HepG2 (cell line): ENCODE data around the gene NPC1. TPM values are rescaled to one million over a fixed set of nuclear protein-coding genes. Genes with fewer than 3 reads are reported as not detected.

Source experiments
- ATAC-seq: fragments of 200-7000 bp; cut with Tn5 transposase; 3 replicates; pipeline ENCODE4 v1.9.1; 2020; ENCODE audit warnings: mild to moderate bottlenecking, moderate library complexity
- BruUV-seq: library from RNA; stranded (reverse); fragments of 400-500 nt; replicated peaks from 2 replicates; lab custom pipeline; 2021; lab: Mats Ljungman, UMichigan
- CTCF ChIA-PET: fragments of 300-600 bp; formaldehyde crosslinking; extraction: SDS; loops from one replicate; lab custom pipeline; 2021; ENCODE audit warnings: low total read pairs, inconsistent platforms, low intra/inter-chr PET ratio; lab: Yijun Ruan, JAX
- POLR2A ChIA-PET: fragments of 350-600 bp; sonication (Branson Sonifier 250); formaldehyde crosslinking; loops from one replicate; lab custom pipeline; 2020; ENCODE audit warnings: antibody characterized with exemption, inconsistent platforms; lab: Yijun Ruan, JAX
- DNase-seq: peaks from one replicate; pipeline ENCODE4 v3.0.0-alpha.2; 2015; ENCODE audit warnings: low spot score
- FAIRE-seq: peaks from 3 replicates; lab custom pipeline; 2011; peaks lifted over from hg19 to GRCh38; lab: Jason Lieb, UNC
- H2AFZ ChIP-seq: one replicate; pipeline ENCODE4 v1.6.1; 2011; ENCODE audit warnings: low read length, inconsistent platforms
- H3K27ac ChIP-seq: fragments of 300-600 bp; 3 replicates; pipeline ENCODE4 v1.8.0; 2011; ENCODE audit warnings: mixed run types, mild to moderate bottlenecking, mixed read lengths, low read length, inconsistent platforms; ENCODE audit not compliant: insufficient read depth; ENCODE audit errors: extremely low read length
- H3K27me3 ChIP-seq, 2 experiments: fragments of 200-600 bp in 1 of 2; 2 replicates in 1 of 2; 3 replicates in 1 of 2; pipeline versions ENCODE4 v1.6.0 to v1.8.0; 2011; ENCODE audit warnings: low read length in 2 of 2, mild to moderate bottlenecking in 2 of 2, moderate library complexity in 2 of 2, inconsistent platforms in 1 of 2; ENCODE audit not compliant: insufficient read depth in 2 of 2, control insufficient read depth in 1 of 2
- H3K36me3 ChIP-seq, 2 experiments: fragments of 200-600 bp in 1 of 2; replicated peaks in 1 of 2; 2 replicates in 1 of 2; 3 replicates in 1 of 2; pipeline versions ENCODE4 v1.5.1 to v1.8.0; 2011; ENCODE audit warnings: low read length in 2 of 2, inconsistent platforms in 1 of 2; ENCODE audit not compliant: insufficient read depth in 2 of 2, control insufficient read depth in 1 of 2
- H3K4me1 ChIP-seq: 2 replicates; pipeline ENCODE4 v1.5.1; 2012; ENCODE audit warnings: low read length, inconsistent platforms; ENCODE audit not compliant: insufficient read depth
- H3K4me2 ChIP-seq: 2 replicates; pipeline ENCODE4 v1.6.0; 2011; ENCODE audit warnings: low read depth, low read length, inconsistent platforms
- H3K4me3 ChIP-seq, 3 experiments: fragments of 200-600 bp in 1 of 3; sonication (generic), shearing (Covaris generic) in 1 of 3; replicated peaks in 1 of 3; 2 replicates each; pipeline ENCODE4 v1.5.1; 2011 to 2016; ENCODE audit warnings: low read length in 3 of 3, inconsistent platforms in 2 of 3, low read depth in 2 of 3, mild to moderate bottlenecking in 2 of 3, control low read depth in 1 of 3, mixed read lengths in 1 of 3; ENCODE audit not compliant: insufficient read depth in 1 of 3
- H3K79me2 ChIP-seq: one replicate; pipeline ENCODE4 v1.6.1; 2011; ENCODE audit warnings: low read length, inconsistent platforms; ENCODE audit not compliant: insufficient read depth
- H3K9ac ChIP-seq: 2 replicates; pipeline ENCODE4 v1.6.0; 2011; ENCODE audit warnings: mild to moderate bottlenecking, low read depth, low read length, inconsistent platforms; ENCODE audit not compliant: insufficient read depth
- H3K9me3 ChIP-seq: 2 replicates; pipeline ENCODE4 v1.5.1; 2012; ENCODE audit warnings: mild to moderate bottlenecking, low read length
- H4K20me1 ChIP-seq: 2 replicates; pipeline ENCODE4 v1.6.0; 2011; ENCODE audit warnings: inconsistent platforms, mild to moderate bottlenecking, low read length, moderate library complexity; ENCODE audit not compliant: insufficient read depth
- ATF7 ChIP-seq, 2 experiments: fragments of 450-650 bp in 1 of 2; sonication (generic) in 1 of 2; formaldehyde crosslinking in 1 of 2; IDR thresholded peaks; 2 replicates each; pipeline versions ENCODE4 v1.4.0 to v1.6.1; 2016 to 2020; ENCODE audit warnings: antibody characterized with exemption in 1 of 2, mild to moderate bottlenecking in 1 of 2, missing genetic modification reagents in 1 of 2
- BCLAF1 ChIP-seq: fragments of 450-650 bp; IDR thresholded peaks from 2 replicates; pipeline ENCODE4 v1.6.1; 2017; ENCODE audit warnings: mild to moderate bottlenecking
- CCAR2 ChIP-seq: fragments of 200-400 bp; formaldehyde crosslinking; optimal IDR thresholded peaks from 2 replicates; pipeline ENCODE3; 2018; ENCODE audit warnings: low read depth, mild to moderate bottlenecking, low read length, moderate library complexity
- FOXK2 ChIP-seq: fragments of 450-650 bp; IDR thresholded peaks from 2 replicates; pipeline ENCODE4 v1.6.1; 2016
- KAT2B ChIP-seq: fragments of 150-350 bp; IDR thresholded peaks from 2 replicates; pipeline ENCODE4 v1.6.1; 2014; ENCODE audit warnings: low read depth, low read length, borderline replicate concordance
- POLR2AphosphoS5 ChIP-seq: IDR thresholded peaks from 2 replicates; pipeline ENCODE4 v1.6.1; 2012; ENCODE audit warnings: low read depth, low read length
- REST ChIP-seq, 2 experiments: IDR thresholded peaks; 2 replicates each; pipeline ENCODE4 v1.6.1; 2011 to 2012; ENCODE audit warnings: low read length in 2 of 2, borderline replicate concordance in 1 of 2, low read depth in 1 of 2, mild to moderate bottlenecking in 1 of 2, moderate library complexity in 1 of 2
- ZFYVE20 ChIP-seq: sonication (generic); formaldehyde crosslinking; IDR thresholded peaks from 2 replicates; pipeline ENCODE4 v1.8.0; 2023; ENCODE audit warnings: low read depth, mild to moderate bottlenecking, moderate library complexity, missing genetic modification reagents, borderline replicate concordance
- ZNF616 ChIP-seq: sonication (generic); formaldehyde crosslinking; IDR thresholded peaks from 2 replicates; pipeline ENCODE4 v1.5.0; 2020; ENCODE audit warnings: low read depth, mild to moderate bottlenecking, missing genetic modification reagents
- ZNF800 ChIP-seq: sonication (generic); formaldehyde crosslinking; IDR thresholded peaks from 2 replicates; pipeline ENCODE4 v1.4.0; 2020; ENCODE audit warnings: missing genetic modification reagents
- WGBS: methylation state at CpG from one replicate; pipeline ENCODE4 v1.1.6; 2017; ENCODE audit warnings: low lambda C conversion rate; 5-methylcytosine and 5-hydroxymethylcytosine counted together
- in situ Hi-C: cut with HindIII; loops from 2 replicates; pipeline ENCODE4 v1.10.0; 2017; ENCODE audit warnings: low pct_unique_long_range_greater_than_20kb; ENCODE audit not compliant: extremely low pct_ligation_motif_present
- intact Hi-C: fragments of 100-400 bp; cut with micrococcal nuclease; formaldehyde crosslinking; loops from one replicate; pipeline ENCODE4 v1.10.0; 2022; ENCODE audit not compliant: unreplicated experiment
- polyA plus RNA-seq, 8 experiments: library from polyadenylated mRNA; depleted of rRNA in 3 of 8; stranded (reverse) in 7 of 8; unstranded in 1 of 8; fragments of >200 nt; fragmentation: Illumina TruSeq in 4 of 8; extraction: Trizol in 4 of 8; gene quantifications; 2 replicates each; pipeline versions ENCODE4 v1.2.1 to v1.2.3, GENCODE V29; 2011 to 2016; ENCODE audit warnings: low read depth in 4 of 8, missing spikeins in 1 of 8, mixed read lengths in 1 of 8; ENCODE audit not compliant: insufficient read depth in 1 of 8
- total RNA-seq, 5 experiments: library from RNA; depleted of rRNA; stranded (reverse); fragments of >200 nt; fragmentation: Illumina TruSeq; extraction: Trizol; gene quantifications; 2 replicates each; pipeline ENCODE4 v1.2.3, GENCODE V29; 2016; ENCODE audit warnings: low read depth in 1 of 5

The NPC1 gene
- total and polyA plus RNA-seq, 2 of the 13 experiments (the other 11 are each of a cell fraction or from before 2014, with no cell fraction given): 46.5 to 114 TPM

- no peak overlapping the region for H3K9ac ChIP-seq
- no peak overlapping the region for H3K27ac ChIP-seq
- H2AFZ ChIP-seq: no peak overlapping the region
- H3K36me3 ChIP-seq: no peaks in the 10 kb centered on the region
- WGBS: 39% methylated on average over 11 of the region's 11 CpGs
- no peak overlapping the region for H3K4me2 ChIP-seq
- in situ Hi-C loops: no loop called here
- H3K27me3 ChIP-seq: no peaks in the 10 kb centered on the region; a peak in 1 of 5 replicates
- no peak for DNase-seq
- no peak for FAIRE-seq
- no peaks in the 10 kb centered on the region for H3K9me3 ChIP-seq
- H3K4me1 ChIP-seq: peaks cover 56% of the 10 kb centered on the region
- no peak for ATAC-seq
- no TSS peak for BruUV-seq
- no peak overlapping the region for H3K4me3 ChIP-seq
- TF ChIP-seq BCLAF1: no peak
- no peak for TF ChIP-seq ZNF616 (CRISPR knock-in tag)
- no peak for TF ChIP-seq FOXK2
- ChIA-PET POLR2A (no interaction called here), CTCF (no interaction called here)
- intact Hi-C loops: no loop called here
- H3K79me2 ChIP-seq: no peaks in the 10 kb centered on the region
- H4K20me1 ChIP-seq: no peaks in the 10 kb centered on the region
These were observed 45.4 kb upstream of the NPC1 start for GRCh38 chr18:23631746-23632145.

GRCh38 chr18:23631312-23631711, 45.0 kb upstream of the NPC1 start:
- H3K27me3 ChIP-seq: no peaks in the 10 kb centered on the region; a peak in 1 of 5 replicates
- DNase-seq (no peak), ATAC-seq (no peak), FAIRE-seq (no peak)
- no peak overlapping the region for H3K9ac ChIP-seq
- no TSS peak for BruUV-seq
- no peak overlapping the region for H3K27ac ChIP-seq
- no peak overlapping the region for H3K4me3 ChIP-seq
- H3K9me3 ChIP-seq: no peaks in the 10 kb centered on the region
- CTCF ChIA-PET: no interaction called here
- WGBS: 89% methylated on average over 5 of the region's 5 CpGs
- intact Hi-C loops: no loop called here
- H3K79me2 ChIP-seq: no peaks in the 10 kb centered on the region
- in situ Hi-C loops: no loop called here
- H3K36me3 ChIP-seq: no peaks in the 10 kb centered on the region
- POLR2A ChIA-PET: no interaction called here
- H2AFZ ChIP-seq: no peak overlapping the region
- peaks cover 54% of the 10 kb centered on the region for H3K4me1 ChIP-seq
- H4K20me1 ChIP-seq: no peaks in the 10 kb centered on the region
- H3K4me2 ChIP-seq: no peak overlapping the region
- TF ChIP-seq CCAR2: no peak
- no peak for TF ChIP-seq ZNF800 (CRISPR knock-in tag)
- TF ChIP-seq POLR2AphosphoS5: no peak
- TF ChIP-seq ATF7 (IDR thresholded peaks at IDR 0.05): no peak
- no peak for TF ChIP-seq ATF7 (CRISPR knock-in tag; IDR thresholded peaks at IDR 0.05)
- TF ChIP-seq REST (IDR thresholded peaks at IDR 0.05; ENCODE audit: borderline replicate concordance in 1 of 2, low read depth in 1 of 2, low read length in 2 of 2): no peak
- no peak for TF ChIP-seq KAT2B
- no peak for TF ChIP-seq ZFYVE20 (CRISPR knock-in tag)
